ENCODE data around the gene USP9Y.
"Not testable (repeated sequence)": the region's sequence is repeated elsewhere in the genome, so short reads cannot be mapped to it uniquely, and the experiment has no call there.

Gene USP9Y, protein sequence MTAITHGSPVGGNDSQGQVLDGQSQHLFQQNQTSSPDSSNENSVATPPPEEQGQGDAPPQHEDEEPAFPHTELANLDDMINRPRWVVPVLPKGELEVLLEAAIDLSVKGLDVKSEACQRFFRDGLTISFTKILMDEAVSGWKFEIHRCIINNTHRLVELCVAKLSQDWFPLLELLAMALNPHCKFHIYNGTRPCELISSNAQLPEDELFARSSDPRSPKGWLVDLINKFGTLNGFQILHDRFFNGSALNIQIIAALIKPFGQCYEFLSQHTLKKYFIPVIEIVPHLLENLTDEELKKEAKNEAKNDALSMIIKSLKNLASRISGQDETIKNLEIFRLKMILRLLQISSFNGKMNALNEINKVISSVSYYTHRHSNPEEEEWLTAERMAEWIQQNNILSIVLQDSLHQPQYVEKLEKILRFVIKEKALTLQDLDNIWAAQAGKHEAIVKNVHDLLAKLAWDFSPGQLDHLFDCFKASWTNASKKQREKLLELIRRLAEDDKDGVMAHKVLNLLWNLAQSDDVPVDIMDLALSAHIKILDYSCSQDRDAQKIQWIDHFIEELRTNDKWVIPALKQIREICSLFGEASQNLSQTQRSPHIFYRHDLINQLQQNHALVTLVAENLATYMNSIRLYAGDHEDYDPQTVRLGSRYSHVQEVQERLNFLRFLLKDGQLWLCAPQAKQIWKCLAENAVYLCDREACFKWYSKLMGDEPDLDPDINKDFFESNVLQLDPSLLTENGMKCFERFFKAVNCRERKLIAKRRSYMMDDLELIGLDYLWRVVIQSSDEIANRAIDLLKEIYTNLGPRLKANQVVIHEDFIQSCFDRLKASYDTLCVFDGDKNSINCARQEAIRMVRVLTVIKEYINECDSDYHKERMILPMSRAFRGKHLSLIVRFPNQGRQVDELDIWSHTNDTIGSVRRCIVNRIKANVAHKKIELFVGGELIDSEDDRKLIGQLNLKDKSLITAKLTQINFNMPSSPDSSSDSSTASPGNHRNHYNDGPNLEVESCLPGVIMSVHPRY (N-terminal part only)

GRCh38 chrY:12701181-12701695 is at the start of gene USP9Y:
TSS of gene USP9Y (plus strand) at chrY:12701231. CDS start at chrY:12709448, 8,217 bp downstream.
- no peak for TF ChIP-seq CTCF (IDR thresholded peaks at IDR 0.05; ENCODE audit: low read depth, low read length)
- no peak within 1 kb of the TSS for H3K4me3 ChIP-seq (replicated peaks in 1 of 2; ENCODE audit: low read depth in 2 of 2, low read length in 2 of 2)
- DNase-seq (ENCODE audit: low read depth in 2 of 2) = peak; percentile 1 to 24

DNA sequence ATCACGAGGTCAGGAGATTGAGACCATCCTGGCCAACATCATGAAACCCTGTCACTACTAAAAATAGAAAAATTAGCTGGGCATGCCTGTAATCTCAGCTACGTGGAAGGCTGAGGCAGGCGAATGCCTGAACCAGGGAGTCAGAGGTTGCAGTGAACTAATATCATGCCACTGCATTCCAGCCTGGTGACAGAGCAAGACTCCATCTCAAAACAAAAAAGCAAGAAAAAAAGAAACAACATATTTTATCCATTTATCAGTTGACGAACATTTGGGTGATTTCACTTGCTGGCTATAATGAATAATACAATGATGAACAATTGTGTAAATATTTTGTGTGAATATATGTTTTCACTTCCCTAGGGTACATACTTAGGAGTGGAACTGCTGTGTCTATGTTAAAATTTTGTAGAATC is 49.4 kb upstream of the USP9Y start:
- peak; percentile 79 to 95 for DNase-seq (ENCODE audit: low read depth in 2 of 2)
- H3K4me3 ChIP-seq (replicated peaks in 1 of 2; ENCODE audit: low read depth in 2 of 2, low read length in 2 of 2) = no peak overlapping the region
- no peak for TF ChIP-seq CTCF (IDR thresholded peaks at IDR 0.05; ENCODE audit: low read depth, low read length)

- DNase-seq (ENCODE audit: low read depth in 2 of 2) = peak; percentile 81 to 85
- peak overlapping the region; percentile 67 to 72 for H3K4me3 ChIP-seq (replicated peaks in 1 of 2; ENCODE audit: low read depth in 2 of 2, low read length in 2 of 2)
- no peak for TF ChIP-seq CTCF (IDR thresholded peaks at IDR 0.05; ENCODE audit: low read depth, low read length)
These were observed 39.0 kb upstream of the USP9Y start for GRCh38 chrY:12661745-12662681.

- peak overlapping the region; percentile 67 to 72 for H3K4me3 ChIP-seq (replicated peaks in 1 of 2; ENCODE audit: low read depth in 2 of 2, low read length in 2 of 2)
- no peak for TF ChIP-seq CTCF (IDR thresholded peaks at IDR 0.05; ENCODE audit: low read depth, low read length)
- peak; percentile 31 to 44 for DNase-seq (ENCODE audit: low read depth in 2 of 2)
These were observed 38.1 kb upstream of the USP9Y start for GRCh38 chrY:12662745-12663591.

DNA sequence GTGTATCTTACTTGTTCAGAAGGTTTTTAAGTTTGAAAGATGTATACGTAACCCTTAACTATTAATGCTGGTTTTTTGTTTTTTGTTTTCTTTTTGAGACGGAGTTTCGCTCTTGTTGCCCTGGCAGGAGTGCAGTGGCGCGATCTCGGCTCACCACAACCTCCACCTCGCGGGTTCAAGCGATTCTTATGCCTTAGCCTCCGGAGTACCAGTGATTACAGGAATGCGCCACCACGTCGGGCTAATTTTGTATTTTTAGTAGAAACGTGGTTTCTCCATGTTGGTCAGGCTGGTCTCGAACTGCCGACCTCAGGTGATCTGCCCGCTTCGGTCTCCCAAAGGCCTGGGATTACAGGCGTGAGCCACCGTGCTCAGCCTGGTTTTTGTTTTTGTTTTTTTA is 37.2 kb upstream of the USP9Y start:
- H3K4me3 ChIP-seq (replicated peaks in 1 of 2; ENCODE audit: low read depth in 2 of 2, low read length in 2 of 2) = peak overlapping the region; percentile 67 to 72

GRCh38 chrY:12678111-12678510 is 22.9 kb upstream of the USP9Y start:
- DNase-seq (ENCODE audit: low read depth in 2 of 2) = no peak
- H3K4me3 ChIP-seq (replicated peaks in 1 of 2; ENCODE audit: low read depth in 2 of 2, low read length in 2 of 2) = no peak overlapping the region
- no peak for TF ChIP-seq CTCF (IDR thresholded peaks at IDR 0.05; ENCODE audit: low read depth, low read length)

More for the DNA sequence above, 37.2 kb upstream of the USP9Y start:
- not testable (repeated sequence) for DNase-seq (ENCODE audit: low read depth in 2 of 2)
